ENCODE measurements around the gene CPT1B.
A peak's percentile ranks its signal among the peaks of the same experiment; 100 is the strongest.

Gene CPT1B

DNA sequence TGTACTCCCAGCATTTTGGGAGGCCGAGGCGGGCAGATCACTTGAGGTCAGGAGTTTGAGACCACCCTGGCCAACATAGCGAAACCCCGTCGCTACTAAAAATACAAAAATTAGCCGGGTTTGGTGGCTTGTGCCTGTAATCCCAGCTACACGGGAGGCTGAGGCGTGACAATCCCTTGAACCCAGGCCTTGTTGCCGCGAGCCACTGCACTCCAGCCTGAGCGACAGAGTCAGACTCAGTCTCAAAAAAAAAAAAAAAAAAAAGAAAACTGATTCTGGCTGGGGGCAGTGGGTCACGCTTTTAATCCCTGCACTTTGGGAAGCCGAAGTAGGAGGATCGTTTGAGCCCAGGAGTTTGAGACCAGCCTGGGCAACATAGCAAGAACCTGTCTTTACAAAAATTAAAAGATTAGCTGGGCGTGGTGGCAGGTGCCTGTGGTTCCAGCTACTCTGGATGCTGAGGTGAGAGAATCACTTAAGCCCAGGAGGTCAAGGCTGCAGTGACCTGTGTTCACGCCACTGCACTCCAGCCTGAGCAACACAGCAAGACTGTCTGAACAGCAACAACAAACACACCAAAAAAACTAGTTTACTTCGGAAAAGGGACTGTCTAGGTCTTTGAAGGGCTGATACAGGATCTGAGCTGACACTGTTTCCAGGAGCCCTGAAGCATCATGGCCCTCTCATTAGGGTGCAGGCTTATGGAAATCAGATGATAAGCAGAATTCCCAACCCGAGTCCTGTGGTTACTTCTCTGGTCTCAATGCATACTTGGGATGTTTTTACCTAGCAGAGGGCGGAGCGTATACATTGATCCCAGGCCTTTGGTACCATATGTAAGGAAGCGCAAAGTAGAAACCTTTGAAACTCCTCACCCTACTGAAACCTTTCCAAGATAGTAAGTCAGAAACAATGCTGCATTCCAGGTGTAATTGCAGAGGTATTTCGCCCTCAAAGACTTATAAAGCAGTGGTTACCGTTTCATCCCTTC, 6.2 kb upstream of the CPT1B start:
- peak; percentile 75 for DNase-seq

DNA sequence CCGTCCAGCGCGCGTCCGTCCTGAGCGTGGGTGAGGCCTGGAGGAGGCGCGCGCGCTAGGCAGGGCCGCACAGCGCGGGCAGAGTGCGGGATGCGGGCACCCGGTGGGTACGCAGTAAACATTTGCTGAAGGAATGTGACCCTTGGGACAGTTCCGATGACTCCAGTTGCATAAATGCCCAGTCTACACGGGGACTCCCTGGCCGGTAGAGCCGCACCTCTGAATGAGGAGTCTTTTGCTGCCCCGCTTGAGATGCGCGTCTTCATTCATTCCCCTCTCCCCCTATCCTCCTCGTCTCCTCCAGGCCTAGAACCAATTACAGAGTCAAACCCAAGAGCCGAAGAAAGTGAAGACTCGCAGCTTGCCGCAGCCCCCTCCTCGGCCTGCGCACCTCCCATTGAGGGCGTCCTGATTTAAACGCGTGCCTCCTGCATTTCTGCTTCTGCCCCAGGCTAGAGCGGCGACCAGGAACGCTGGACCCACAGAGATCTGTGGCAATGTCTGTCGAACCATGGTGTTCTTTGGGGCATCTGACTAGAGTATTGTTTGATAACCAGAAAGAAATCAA, 5.2 kb upstream of the CPT1B start:
- DNase-seq = no peak

- DNase-seq = peak; percentile 99
These were observed 4.5 kb upstream of the CPT1B start, which contains the start of gene CHKB for GRCh38 chr22:50582493-50583293. Gene CHKB (minus strand): TSS chr22:50582849. CDS start chr22:50582781, 68 bp downstream.

- peak; percentile 65 for DNase-seq
These were observed 3.8 kb upstream of the CPT1B start for GRCh38 chr22:50581950-50582492.

DNA sequence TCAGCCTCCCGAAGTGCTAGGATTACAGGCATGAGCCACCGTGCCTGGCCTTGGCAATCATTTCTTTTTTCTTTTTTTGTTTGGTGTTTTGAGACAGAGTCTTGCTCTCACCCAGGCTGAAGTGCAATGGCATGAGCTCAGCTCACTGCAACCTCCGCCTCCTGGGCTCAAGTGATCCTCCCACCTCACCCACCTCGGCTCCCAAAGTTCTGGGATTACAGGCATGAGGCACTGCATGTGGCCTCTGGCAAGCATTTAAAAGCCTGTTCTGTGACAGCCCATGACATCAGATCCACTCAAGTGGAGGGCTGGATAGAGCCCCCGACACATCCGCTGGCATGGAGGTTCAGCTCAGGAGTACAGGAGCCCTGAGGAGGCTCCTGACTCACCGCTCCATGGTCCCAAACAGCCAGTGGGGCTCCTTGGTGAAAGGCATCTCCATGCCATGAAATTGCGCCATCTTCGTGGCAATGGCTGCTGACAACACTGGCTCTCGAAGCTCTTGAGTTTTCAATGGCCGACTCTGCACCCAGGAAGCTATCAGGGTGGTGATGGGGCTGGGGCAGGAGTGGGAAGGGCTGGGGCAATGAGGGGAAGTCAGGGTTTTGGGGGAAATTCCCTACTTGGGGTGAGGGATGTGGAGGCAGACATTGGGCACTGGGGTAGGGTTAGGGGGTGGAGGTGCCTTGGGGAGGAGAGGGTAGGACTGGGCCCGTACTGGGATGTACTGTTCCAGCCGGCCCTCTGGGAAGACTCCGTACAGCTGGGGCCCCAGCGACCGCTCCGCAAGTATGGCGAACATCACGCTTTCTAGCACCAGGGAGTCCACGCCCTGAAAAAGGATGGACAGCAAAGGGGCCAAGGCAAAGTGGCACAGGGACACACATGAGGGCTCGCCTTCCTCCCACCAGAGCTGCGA, 3.1 kb upstream of the CPT1B start:
- no peak for DNase-seq

DNA sequence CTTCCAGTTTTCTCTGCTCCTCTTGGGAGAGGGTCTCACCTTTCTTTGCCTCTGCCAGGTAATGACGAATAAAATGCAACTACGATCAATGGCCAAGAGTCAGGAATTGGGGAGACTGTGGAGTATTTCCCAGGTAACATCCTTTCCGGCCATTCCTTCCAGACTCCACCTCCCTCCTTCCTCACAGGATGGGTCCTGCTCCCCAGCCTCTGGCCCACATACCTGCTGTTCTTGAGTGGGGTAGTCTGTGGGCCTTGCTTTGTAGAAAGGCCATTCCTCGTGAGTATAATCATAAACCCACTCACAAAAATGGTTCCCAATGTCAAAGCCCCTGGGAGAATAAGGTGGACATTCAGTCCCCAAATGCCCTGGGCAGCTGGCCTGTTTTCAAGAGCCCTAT, 1.5 kb upstream of the CPT1B start:
- DNase-seq = no peak

- DNase-seq = no peak
These were observed 616 bp upstream of the CPT1B start for GRCh38 chr22:50578776-50579310.

DNA sequence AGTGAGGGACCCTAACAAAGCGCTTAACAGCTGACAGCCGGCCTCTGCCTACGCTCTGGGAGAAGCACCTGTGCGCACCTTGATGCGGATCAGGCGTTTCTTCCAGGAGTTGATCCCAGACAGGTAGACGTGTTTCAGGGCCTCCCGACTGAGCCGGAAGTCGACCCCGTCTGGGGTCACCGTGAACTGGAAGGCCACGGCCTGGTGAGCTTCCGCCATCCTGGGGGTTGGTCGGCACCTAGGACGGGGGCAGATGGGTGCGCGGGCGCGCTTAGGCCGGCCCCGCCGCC, 585 bp downstream of the CPT1B start:
- no peak for DNase-seq

- no peak for DNase-seq
These were observed 1.2 kb downstream of the CPT1B start for GRCh38 chr22:50576806-50577696.

DNA sequence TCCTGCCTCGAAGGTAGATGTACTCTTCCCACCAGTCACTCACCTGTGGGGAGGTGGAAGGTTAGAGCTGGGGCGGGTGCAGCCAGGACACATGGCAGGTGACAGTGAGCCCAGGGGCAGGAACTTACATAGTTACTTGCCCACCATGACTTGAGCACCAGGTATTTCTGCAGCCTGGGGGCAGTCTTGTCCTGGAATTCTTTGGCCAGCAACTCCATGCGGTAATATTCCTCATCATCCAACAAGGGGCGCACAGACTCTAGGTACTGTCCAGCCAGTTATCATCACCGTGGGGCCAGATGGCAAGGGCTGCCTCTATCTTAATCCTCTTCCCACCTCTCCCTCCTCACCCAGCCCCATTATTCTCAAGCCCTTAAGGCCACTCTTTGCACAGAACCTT, 2.2 kb downstream of the CPT1B start:
- DNase-seq = peak; percentile 78

- no peak for DNase-seq
These were observed 2.7 kb downstream of the CPT1B start for GRCh38 chr22:50575426-50575941.

DNA sequence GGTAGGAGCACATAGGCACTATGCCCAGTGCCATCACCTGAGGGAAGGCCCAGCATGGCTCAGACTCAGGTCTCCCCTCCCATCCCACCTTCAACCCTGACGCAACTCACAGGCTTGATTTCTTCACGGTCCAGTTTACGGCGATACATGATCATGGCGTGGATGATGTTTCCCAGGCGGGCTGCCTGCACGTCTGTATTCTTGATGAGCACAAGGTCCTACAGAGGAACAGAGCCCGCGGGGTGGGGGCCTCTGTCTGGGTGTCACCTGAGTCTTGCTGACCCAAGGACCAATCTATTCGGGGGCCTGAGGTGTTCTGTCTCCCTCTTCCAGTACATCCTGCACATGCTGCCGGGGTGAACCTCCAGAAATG, 3.9 kb downstream of the CPT1B start:
- no peak for DNase-seq

- no peak for DNase-seq
These were observed 4.5 kb downstream of the CPT1B start for GRCh38 chr22:50573491-50574382.

- DNase-seq = no peak
These were observed 5.3 kb downstream of the CPT1B start for GRCh38 chr22:50572965-50573364.

DNA sequence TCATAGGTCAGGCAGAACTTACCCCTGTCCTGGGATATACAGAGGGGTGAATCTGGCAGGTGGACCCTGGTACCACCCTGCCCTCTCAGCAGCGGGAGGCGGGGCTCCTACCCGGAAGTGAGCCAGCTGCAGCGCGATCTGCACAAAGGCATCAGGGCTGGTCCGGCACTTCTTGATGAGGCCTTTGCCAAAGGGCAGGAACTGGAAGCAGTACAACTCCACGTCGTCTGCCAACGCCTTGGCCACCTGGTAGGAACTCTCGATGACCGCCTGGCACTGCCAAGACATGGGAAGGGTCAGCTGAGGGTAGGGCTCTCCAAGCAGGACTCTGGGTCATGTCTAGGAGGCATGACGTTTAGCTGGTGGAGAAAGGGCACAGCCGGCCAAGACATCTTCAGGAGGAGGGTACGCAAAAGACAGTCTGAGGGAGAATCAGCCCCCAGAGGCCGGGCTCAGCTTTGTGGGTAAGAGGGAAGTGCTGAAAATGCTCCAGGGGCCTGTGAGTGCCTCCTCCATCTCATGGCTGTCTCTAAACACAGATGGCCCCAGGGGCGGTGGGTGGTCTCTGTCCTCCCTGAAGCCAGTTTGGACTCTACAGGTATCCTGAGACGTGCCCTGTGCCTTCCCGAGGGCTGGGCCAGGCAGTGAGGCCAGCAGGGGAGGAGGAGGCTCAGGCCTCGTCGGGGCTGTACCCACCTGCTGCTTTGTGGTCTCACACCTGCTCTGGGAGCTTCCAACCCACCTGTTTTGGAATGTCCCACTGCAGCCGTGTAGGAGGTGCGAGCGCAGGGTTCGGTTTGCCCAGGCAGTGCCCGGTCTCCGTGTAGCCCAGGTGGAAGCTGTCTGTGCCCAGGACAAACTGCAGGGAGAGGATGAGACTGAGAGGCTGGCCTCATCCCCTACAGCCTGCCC, 6.7 kb downstream of the CPT1B start:
- no peak for DNase-seq

DNA sequence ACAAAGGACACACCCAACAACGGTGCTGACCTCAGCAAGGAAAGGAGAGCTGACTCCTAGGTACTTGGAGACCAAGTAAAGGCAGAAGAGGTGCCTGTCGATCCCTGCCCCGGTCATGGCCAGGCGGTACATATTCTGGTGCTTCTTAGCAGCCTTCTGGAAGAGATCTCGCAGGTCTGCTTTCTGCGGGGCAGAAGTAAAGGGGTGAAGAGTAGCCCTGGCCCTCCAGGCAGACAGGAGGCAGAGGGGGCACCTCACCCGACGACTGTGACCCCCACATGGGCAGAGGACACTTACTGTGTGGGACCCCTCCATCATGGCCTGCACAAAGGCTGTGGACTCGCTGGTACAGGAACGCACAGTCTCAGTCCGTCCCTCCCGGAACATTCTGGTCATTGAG, 7.4 kb downstream of the CPT1B start:
- no peak for DNase-seq

- DNase-seq = no peak
These were observed 8.2 kb downstream of the CPT1B start for GRCh38 chr22:50569896-50570535.

GRCh38 chr22:50569041-50569459, 9.2 kb downstream of the CPT1B start:
- DNase-seq = no peak
